ENCODE data around the gene ATN1.

- no peak for TF ChIP-seq CTCF (IDR thresholded peaks at IDR 0.05; ENCODE audit: low read depth, low read length, missing input control)
- no peak for TF ChIP-seq HNF4G (IDR thresholded peaks at IDR 0.05)
- no peak for TF ChIP-seq GABPA (IDR thresholded peaks at IDR 0.05 in 1 of 2, conservative IDR thresholded peaks at IDR 0.05 in 1 of 2)
- TF ChIP-seq RAD21 (IDR thresholded peaks at IDR 0.05), result no peak
- no peak for TF ChIP-seq FOXA1 (IDR thresholded peaks at IDR 0.05)
- no peak for TF ChIP-seq ATF3 (IDR thresholded peaks at IDR 0.05)
- TF ChIP-seq TAF1 (conservative IDR thresholded peaks at IDR 0.05), result no peak
- TF ChIP-seq MAX (IDR thresholded peaks at IDR 0.05), result no peak
- no peak for TF ChIP-seq HNF4A (conservative IDR thresholded peaks at IDR 0.05)
- no peak for TF ChIP-seq SP1 (IDR thresholded peaks at IDR 0.05)
- TF ChIP-seq YY1 (IDR thresholded peaks at IDR 0.05), result no peak
- TF ChIP-seq REST (IDR thresholded peaks at IDR 0.05), result no peak
- no peak for TF ChIP-seq JUND (IDR thresholded peaks at IDR 0.05)
- TF ChIP-seq ZBTB33 (IDR thresholded peaks at IDR 0.05), result no peak
Measured at GRCh38 chr12:6948873-6949594, 21.3 kb downstream of the ATN1 start.
